ENCODE results near the gene KIRREL3.

DNA sequence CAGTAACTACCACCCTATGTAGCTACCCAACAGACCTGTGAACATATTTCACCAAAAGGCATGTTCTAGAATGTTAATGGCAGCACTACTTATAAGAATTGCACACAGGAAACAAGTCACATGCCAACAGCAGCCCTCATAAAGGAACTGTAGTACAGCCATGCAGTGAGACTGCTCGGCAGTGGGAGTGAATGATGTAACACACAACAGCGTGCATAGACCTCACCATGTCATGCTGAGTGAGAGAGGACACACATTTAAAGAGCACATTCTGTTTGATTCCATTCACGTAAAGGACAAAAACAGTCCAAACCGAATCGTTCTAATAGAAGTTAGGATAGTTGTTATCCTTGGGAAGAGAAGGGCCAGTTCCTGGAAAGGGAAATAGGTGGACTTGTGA is 27.2 kb upstream of the KIRREL3 start:
- TF ChIP-seq, protein P1, sequence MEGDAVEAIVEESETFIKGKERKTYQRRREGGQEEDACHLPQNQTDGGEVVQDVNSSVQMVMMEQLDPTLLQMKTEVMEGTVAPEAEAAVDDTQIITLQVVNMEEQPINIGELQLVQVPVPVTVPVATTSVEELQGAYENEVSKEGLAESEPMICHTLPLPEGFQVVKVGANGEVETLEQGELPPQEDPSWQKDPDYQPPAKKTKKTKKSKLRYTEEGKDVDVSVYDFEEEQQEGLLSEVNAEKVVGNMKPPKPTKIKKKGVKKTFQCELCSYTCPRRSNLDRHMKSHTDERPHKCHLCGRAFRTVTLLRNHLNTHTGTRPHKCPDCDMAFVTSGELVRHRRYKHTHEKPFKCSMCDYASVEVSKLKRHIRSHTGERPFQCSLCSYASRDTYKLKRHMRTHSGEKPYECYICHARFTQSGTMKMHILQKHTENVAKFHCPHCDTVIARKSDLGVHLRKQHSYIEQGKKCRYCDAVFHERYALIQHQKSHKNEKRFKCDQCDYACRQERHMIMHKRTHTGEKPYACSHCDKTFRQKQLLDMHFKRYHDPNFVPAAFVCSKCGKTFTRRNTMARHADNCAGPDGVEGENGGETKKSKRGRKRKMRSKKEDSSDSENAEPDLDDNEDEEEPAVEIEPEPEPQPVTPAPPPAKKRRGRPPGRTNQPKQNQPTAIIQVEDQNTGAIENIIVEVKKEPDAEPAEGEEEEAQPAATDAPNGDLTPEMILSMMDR (IDR thresholded peaks at IDR 0.05): no peak
- TF ChIP-seq POLR2AphosphoS5 (IDR thresholded peaks at IDR 0.05): no peak

Data from prostate gland (tissue), 2 donors.